ENCODE results near the gene FAM50B. TPM values are rescaled to one million over a fixed set of nuclear protein-coding genes. Genes with fewer than 3 reads are reported as not detected.

Gene FAM50B
- total RNA-seq, 2 experiments from 2014 or later, result not detected

GRCh38 chr6:3829285-3829684 lies 19.9 kb upstream of the FAM50B start:
- Histone ChIP-seq H3K36me3 (ENCODE audit: insufficient read depth, low read length) (no peaks in the 10 kb centered on the region), H3K9me3 (ENCODE audit: low read length) (no peaks in the 10 kb centered on the region), H3K27ac (ENCODE audit: low read depth, low read length, poor library complexity, severe bottlenecking) (no peak overlapping the region), H3K9me2 (ENCODE audit: insufficient read depth, low read length) (no peaks in the 10 kb centered on the region), H3K79me2 (ENCODE audit: insufficient read depth, low read depth, low read length) (no peaks in the 10 kb centered on the region), H2AFZ (ENCODE audit: low read length) (no peak overlapping the region), H3K4me3 (ENCODE audit: low read depth, low read length, poor library complexity, severe bottlenecking) (no peak overlapping the region), H3K4me2 (ENCODE audit: low read length) (no peak overlapping the region), H3K4me1 (ENCODE audit: insufficient read depth, low read length, poor library complexity, severe bottlenecking) (no peaks in the 10 kb centered on the region), H4K20me1 (ENCODE audit: insufficient read depth, low read length) (no peaks in the 10 kb centered on the region)
- no peak for DNase-seq (ENCODE audit: low spot score)
- TF ChIP-seq, protein P1, sequence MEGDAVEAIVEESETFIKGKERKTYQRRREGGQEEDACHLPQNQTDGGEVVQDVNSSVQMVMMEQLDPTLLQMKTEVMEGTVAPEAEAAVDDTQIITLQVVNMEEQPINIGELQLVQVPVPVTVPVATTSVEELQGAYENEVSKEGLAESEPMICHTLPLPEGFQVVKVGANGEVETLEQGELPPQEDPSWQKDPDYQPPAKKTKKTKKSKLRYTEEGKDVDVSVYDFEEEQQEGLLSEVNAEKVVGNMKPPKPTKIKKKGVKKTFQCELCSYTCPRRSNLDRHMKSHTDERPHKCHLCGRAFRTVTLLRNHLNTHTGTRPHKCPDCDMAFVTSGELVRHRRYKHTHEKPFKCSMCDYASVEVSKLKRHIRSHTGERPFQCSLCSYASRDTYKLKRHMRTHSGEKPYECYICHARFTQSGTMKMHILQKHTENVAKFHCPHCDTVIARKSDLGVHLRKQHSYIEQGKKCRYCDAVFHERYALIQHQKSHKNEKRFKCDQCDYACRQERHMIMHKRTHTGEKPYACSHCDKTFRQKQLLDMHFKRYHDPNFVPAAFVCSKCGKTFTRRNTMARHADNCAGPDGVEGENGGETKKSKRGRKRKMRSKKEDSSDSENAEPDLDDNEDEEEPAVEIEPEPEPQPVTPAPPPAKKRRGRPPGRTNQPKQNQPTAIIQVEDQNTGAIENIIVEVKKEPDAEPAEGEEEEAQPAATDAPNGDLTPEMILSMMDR (conservative IDR thresholded peaks at IDR 0.05; ENCODE audit: low read length), result no peak
- TF ChIP-seq EZH2phosphoT487 (IDR thresholded peaks at IDR 0.05; ENCODE audit: borderline replicate concordance, low read depth, low read length), result no peak
- ChIA-PET CTCF (ENCODE audit: unreplicated experiment) (no interaction called here), POLR2A (no interaction called here)
- BruUV-seq (replicated peaks), result no TSS peak
- intact Hi-C loops (cut with micrococcal nuclease; ENCODE audit: unreplicated experiment), result no loop called here

DNA sequence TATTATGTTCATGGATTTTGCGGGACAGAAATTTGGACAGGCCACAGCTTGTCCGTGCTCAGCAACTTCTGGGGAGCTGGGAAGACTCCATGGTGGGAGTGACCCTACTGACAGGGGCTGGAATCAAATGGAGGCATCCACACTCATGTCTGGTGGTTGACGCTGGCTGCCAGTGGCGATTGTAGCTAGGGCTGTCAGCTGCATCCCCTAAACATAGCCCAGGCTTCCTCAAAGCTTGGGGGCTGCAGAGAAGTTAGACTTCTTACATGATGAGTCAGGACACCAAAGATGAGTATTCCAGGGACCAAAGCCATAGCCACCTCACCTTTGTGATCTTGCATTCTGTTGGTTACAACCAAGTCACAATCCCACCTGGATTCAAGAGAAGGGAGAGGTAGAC lies 18.4 kb upstream of the FAM50B start:
- intact Hi-C loops (cut with micrococcal nuclease; ENCODE audit: unreplicated experiment), result no loop called here
- H3K4me1 ChIP-seq (ENCODE audit: insufficient read depth, low read length, poor library complexity, severe bottlenecking), result no peaks in the 10 kb centered on the region
- no peak overlapping the region for H3K4me2 ChIP-seq (ENCODE audit: low read length)
- no peaks in the 10 kb centered on the region for H3K9me3 ChIP-seq (ENCODE audit: low read length)
- no peak for TF ChIP-seq EZH2phosphoT487 (IDR thresholded peaks at IDR 0.05; ENCODE audit: borderline replicate concordance, low read depth, low read length)
- TF ChIP-seq, protein P1 (conservative IDR thresholded peaks at IDR 0.05; ENCODE audit: low read length), result no peak
- no peaks in the 10 kb centered on the region for H3K79me2 ChIP-seq (ENCODE audit: insufficient read depth, low read depth, low read length)
- H2AFZ ChIP-seq (ENCODE audit: low read length), result no peak overlapping the region
- no peak overlapping the region for H3K27ac ChIP-seq (ENCODE audit: low read depth, low read length, poor library complexity, severe bottlenecking)
- no peak overlapping the region for H3K4me3 ChIP-seq (ENCODE audit: low read depth, low read length, poor library complexity, severe bottlenecking)
- H4K20me1 ChIP-seq (ENCODE audit: insufficient read depth, low read length), result no peaks in the 10 kb centered on the region
- H3K9me2 ChIP-seq (ENCODE audit: insufficient read depth, low read length), result no peaks in the 10 kb centered on the region
- no TSS peak for BruUV-seq (replicated peaks)
- POLR2A ChIA-PET, result no interaction called here
- no peak for DNase-seq (ENCODE audit: low spot score)
- CTCF ChIA-PET (ENCODE audit: unreplicated experiment), result no interaction called here
- H3K36me3 ChIP-seq (ENCODE audit: insufficient read depth, low read length), result no peaks in the 10 kb centered on the region

DNA sequence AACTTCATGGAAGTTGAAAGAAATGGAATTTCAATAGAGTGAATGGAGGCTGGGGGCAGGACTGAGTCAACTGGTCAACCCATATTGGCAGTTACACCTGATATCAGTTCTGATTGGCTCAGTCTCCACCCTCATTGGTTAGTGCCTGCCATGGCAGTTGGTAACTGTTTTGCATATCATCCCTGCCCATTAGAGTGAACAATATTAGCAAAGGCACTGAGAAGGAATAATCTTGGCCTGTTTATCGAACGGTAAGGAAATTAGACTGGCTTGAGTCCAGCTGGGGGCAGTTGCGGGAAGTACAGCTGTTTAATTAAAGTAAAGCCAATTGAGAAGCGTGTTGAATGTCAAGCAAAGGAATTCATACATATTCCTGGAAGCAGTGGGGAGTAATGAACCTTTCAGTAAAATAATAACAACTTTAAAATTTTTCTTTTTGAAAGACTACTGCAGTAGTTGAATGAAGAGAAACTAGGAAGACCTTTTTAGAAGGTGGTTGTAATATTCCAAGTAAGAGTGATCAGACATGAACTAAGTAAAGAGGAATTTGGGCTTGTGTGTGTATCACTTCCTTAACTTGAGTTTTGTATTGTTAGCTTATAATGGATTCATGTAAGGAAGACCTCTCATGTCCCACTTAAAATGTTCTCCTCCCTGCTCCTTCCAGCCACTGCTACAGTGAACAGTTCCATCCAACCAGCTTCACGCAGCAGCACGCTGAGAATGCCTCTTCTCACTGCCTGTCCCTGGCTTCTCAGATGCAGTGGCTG lies 17.2 kb upstream of the FAM50B start:
- Histone ChIP-seq H3K4me2 (ENCODE audit: low read length) (no peak overlapping the region), H4K20me1 (ENCODE audit: insufficient read depth, low read length) (no peaks in the 10 kb centered on the region), H3K79me2 (ENCODE audit: insufficient read depth, low read depth, low read length) (no peaks in the 10 kb centered on the region), H3K4me1 (ENCODE audit: insufficient read depth, low read length, poor library complexity, severe bottlenecking) (no peaks in the 10 kb centered on the region), H3K27ac (ENCODE audit: low read depth, low read length, poor library complexity, severe bottlenecking) (no peak overlapping the region), H3K36me3 (ENCODE audit: insufficient read depth, low read length) (no peaks in the 10 kb centered on the region), H3K9me3 (ENCODE audit: low read length) (no peaks in the 10 kb centered on the region), H3K9me2 (ENCODE audit: insufficient read depth, low read length) (no peaks in the 10 kb centered on the region), H3K4me3 (ENCODE audit: low read depth, low read length, poor library complexity, severe bottlenecking) (no peak overlapping the region), H2AFZ (ENCODE audit: low read length) (no peak overlapping the region)
- CTCF ChIA-PET (ENCODE audit: unreplicated experiment), result no interaction called here
- TF ChIP-seq, protein P1 (conservative IDR thresholded peaks at IDR 0.05; ENCODE audit: low read length), result no peak
- TF ChIP-seq EZH2phosphoT487 (IDR thresholded peaks at IDR 0.05; ENCODE audit: borderline replicate concordance, low read depth, low read length), result no peak
- POLR2A ChIA-PET, result interaction anchor here (0.7 kb wide), 2 partner anchors 61 to 63 kb away, joined by 3 to 4 read pairs; no protein-coding TSS in a partner anchor
- DNase-seq (ENCODE audit: low spot score), result no peak
- intact Hi-C loops (cut with micrococcal nuclease; ENCODE audit: unreplicated experiment), result no loop called here
- no TSS peak for BruUV-seq (replicated peaks)
